HFF-Myc (cell line): ENCODE data around the gene GRK4.
"Not testable (repeated sequence)": the region's sequence is repeated elsewhere in the genome, so short reads cannot be mapped to it uniquely, and the experiment has no call there.

ENCODE experiments used
- DNase-seq: peaks from one replicate; pipeline ENCODE4 v3.0.0-alpha.2; 2011; ENCODE audit warnings: low read depth; ENCODE audit errors: extremely low read depth
- H3K4me3 ChIP-seq: replicated peaks from 2 replicates; pipeline ENCODE4 v1.5.1; 2011; ENCODE audit warnings: low read depth, mild to moderate bottlenecking, control low read depth, low read length
- TF ChIP-seq, protein P1 (sequence below): IDR thresholded peaks from 2 replicates; pipeline ENCODE4 v1.5.1; 2012; ENCODE audit warnings: mild to moderate bottlenecking, low read depth, low read length, control low read depth; ENCODE audit errors: missing control alignments

Gene GRK4

DNA sequence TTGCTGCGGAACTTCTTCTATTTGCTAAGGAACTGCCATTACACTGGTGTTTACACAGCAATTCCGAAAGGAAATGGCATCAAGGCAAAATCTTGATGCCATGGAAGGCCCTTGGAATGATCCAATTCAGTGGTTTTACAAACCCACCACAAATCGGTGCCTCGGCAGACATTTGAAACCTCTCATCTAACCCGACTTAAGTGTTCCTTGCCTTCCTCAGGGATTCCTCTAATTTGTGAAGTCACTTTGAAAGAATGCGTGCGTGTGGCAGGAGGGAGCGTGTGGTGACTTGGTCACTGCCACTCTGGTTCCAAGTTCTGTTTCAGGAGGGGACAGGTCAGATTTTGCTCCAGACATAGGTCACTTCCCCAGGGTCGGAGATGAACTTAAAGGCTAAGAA, 4.9 kb upstream of the GRK4 start:
- no peak overlapping the region for H3K4me3 ChIP-seq
- DNase-seq = no peak
- TF ChIP-seq, protein P1, sequence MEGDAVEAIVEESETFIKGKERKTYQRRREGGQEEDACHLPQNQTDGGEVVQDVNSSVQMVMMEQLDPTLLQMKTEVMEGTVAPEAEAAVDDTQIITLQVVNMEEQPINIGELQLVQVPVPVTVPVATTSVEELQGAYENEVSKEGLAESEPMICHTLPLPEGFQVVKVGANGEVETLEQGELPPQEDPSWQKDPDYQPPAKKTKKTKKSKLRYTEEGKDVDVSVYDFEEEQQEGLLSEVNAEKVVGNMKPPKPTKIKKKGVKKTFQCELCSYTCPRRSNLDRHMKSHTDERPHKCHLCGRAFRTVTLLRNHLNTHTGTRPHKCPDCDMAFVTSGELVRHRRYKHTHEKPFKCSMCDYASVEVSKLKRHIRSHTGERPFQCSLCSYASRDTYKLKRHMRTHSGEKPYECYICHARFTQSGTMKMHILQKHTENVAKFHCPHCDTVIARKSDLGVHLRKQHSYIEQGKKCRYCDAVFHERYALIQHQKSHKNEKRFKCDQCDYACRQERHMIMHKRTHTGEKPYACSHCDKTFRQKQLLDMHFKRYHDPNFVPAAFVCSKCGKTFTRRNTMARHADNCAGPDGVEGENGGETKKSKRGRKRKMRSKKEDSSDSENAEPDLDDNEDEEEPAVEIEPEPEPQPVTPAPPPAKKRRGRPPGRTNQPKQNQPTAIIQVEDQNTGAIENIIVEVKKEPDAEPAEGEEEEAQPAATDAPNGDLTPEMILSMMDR = no peak

DNA sequence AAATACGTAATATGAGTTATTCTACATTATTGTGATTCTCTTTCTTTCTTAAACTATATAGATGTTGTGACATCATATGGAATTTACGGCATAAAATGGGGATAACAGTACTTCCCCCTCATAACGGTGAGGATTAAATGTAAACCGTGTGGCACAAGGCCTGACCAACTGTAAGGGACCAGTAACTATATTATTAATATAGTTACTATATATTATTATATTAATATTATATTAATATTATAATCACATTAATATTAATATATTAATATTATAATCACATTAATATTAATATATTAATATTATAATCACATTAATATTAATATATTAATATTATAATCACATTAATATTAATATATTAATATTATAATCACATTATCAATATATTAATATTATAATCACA, 2.9 kb upstream of the GRK4 start:
- not testable (repeated sequence) for H3K4me3 ChIP-seq, DNase-seq

DNA sequence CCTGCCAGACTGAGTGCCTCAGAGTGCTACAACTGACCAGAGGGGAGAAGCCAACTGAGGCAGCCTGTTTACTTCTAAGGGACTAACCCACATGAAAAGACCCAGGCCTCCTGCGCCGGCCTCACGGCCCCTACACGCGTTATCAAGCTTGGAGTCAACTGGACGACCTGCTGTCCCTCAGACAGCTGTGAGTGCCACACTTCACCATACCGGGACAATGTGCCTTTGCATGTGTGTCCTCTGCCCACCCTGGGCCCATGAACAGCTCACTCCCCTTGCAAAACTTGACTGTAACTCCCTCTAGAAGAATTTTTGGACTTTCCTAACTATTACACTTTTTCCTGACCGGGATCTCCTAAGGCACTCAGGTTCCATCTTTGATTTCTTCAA, 2.0 kb upstream of the GRK4 start:
- H3K4me3 ChIP-seq = peak overlapping the region; percentile 96
- no peak for DNase-seq
- TF ChIP-seq, protein P1 = no peak

DNA sequence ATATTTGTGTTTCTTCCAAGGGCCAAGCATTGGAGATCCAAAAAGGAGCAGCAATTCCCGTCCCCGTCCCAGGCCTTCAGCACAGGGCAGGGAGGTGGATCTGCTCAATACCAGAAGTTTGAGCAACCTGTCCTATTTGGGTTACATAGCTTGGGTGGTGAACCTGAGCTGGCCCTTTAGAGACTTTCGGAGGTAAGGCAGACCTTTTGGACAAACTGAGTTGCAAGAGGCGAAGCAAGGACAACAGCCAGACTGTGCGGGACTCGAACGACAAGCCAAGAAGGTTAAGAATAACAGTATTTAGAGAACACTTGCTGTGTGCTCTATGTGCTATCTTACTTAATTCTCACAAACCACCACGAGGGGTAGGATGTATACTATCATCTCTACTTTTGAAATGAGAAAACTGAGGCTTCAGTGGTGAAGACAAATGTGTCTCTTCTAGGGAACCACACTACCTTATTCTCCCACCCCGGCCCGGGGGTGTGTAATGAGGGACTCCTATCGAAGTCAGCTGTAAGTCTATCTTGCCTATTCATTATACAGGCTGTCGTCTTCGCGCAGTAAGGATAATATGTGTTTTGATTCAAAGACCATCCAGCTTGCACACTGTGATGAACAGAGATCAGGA, 1.4 kb upstream of the GRK4 start:
- H3K4me3 ChIP-seq = peak overlapping the region; percentile 96
- no peak for DNase-seq
- TF ChIP-seq, protein P1 = no peak

DNA sequence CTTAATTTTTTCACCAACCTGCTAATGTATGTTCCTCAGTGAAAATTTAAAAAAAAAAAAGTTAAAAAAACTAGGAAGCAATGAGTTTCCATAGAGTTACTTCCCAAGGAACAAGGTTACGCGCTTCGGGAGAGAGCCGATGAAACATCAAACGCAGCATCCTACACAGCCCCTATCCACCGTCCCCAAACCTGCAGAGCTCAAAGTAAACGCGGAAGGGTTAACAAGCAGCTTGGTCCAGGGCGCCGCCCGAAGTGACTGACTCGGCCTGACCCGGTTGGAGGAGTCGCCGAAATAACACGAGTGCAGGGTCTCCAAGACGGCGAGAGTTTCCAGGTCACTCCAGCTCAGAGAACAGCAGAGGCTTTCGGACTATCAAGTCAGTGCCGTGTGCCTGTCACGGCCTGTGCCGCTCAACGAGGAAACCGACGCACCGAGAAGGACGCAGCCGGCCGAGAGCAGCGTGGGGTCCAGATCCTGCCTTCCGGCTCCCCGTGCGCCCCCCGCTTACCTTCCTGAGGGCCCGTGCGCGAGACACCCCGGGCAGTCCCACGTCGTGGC, 677 bp upstream of the GRK4 start:
- no peak for DNase-seq
- TF ChIP-seq, protein P1 = no peak
- H3K4me3 ChIP-seq = peak overlapping the region; percentile 96

DNA sequence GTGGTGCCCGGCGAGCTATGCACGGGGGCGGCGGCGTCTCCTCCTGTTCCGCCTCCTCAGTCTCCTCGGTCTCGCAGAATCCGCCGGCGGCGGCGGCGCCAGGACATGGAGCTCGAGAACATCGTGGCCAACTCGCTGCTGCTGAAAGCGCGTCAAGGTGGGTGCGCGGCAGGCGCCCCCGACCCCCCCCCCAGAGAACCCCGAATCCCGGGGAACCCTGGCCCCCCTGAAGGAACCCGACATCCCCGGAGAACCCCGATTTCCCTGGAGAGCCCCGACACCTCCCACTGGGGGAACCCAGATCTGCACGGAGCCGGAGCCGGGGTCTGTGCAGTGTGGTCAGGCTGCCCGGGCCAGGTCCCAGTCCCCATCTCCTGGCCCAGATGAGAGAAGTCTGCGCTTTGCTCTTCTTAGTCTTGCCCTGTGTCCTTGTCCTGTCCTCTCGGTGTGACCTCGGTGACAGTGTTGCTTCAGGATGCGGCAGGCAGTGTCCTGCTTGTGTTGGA, 648 bp downstream of the GRK4 start:
- DNase-seq = no peak
- TF ChIP-seq, protein P1 = no peak
- peak overlapping the region; percentile 96 for H3K4me3 ChIP-seq

DNA sequence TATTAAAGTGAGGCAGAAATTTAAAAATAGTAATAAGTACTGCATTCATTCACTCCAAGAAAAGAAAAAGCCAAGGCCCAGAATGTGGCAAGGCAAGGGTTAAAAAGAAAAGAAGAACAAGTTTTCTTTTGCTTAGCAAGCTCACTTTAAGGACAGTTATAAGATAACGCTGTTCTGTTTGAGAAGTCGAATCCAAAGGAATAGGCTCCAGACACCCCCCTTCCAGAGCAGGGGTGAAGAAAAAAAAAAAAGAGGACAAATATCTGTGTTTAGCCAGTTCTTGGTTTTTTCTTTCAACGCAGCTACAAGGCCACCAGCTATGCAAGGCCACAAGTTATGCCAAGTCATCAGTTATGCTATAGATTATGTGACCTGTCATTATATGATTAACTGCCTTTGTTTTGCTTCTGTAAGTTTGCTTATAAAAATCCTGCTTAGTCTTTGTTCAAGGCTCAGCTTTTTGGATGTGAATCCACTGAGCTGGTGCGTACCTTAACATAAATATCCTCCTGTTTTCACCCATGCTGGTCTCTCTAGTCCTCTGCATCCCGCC, 1.4 kb downstream of the GRK4 start:
- peak overlapping the region; percentile 96 for H3K4me3 ChIP-seq
- TF ChIP-seq, protein P1 = no peak
- no peak for DNase-seq
